Tibial nerve (tissue), 4 donors: ENCODE measurements around the gene BPIFA3. TPM values are rescaled to one million over a fixed set of nuclear protein-coding genes. Genes with fewer than 3 reads are reported as not detected.

Experiments
- DNase-seq, 2 donors: peaks; one replicate each; pipeline ENCODE4 v3.0.0-alpha.2; 2019; ENCODE audit warnings: low spot score in 2 of 2
- H3K27ac ChIP-seq, 4 donors: fragments of 200-600 bp; sonication (generic) in 3 of 4; one replicate each; pipeline ENCODE4 v1.5.1; 2017 to 2019; ENCODE audit warnings: mild to moderate bottlenecking in 1 of 4
- H3K27me3 ChIP-seq, 2 donors: fragments of 200-600 bp; sonication (generic) in 1 of 2; one replicate each; pipeline versions ENCODE4 v1.5.1 to v1.6.0; 2017 to 2019
- H3K36me3 ChIP-seq, 3 donors: fragments of 200-600 bp; sonication (generic); one replicate each; pipeline ENCODE4 v1.5.1; 2018 to 2019
- H3K4me1 ChIP-seq, 4 donors: fragments of 200-600 bp; sonication (generic) in 3 of 4; one replicate each; pipeline ENCODE4 v1.5.1; 2017 to 2019
- H3K4me3 ChIP-seq, 4 donors: fragments of 200-600 bp; sonication (generic) in 3 of 4; one replicate each; pipeline ENCODE4 v1.5.1; 2017 to 2019; ENCODE audit warnings: mild to moderate bottlenecking in 1 of 4, moderate library complexity in 1 of 4
- H3K9me3 ChIP-seq, 4 donors: fragments of 200-600 bp; sonication (generic) in 3 of 4; one replicate each; pipeline ENCODE4 v1.5.1; 2017 to 2019
- CTCF ChIP-seq, 5 experiments: fragments of 200-600 bp in 3 of 5; fragments of 450-650 bp in 2 of 5; sonication (generic) in 3 of 5; IDR thresholded peaks; one replicate each; pipeline ENCODE4 v1.5.1; 2016 to 2019; ENCODE audit warnings: antibody characterized with exemption in 5 of 5, mild to moderate bottlenecking in 3 of 5, moderate library complexity in 2 of 5
- EP300 ChIP-seq, 2 donors: sonication (generic); formaldehyde crosslinking; IDR thresholded peaks; one replicate each; pipeline ENCODE4 v1.6.1; 2017; ENCODE audit warnings: antibody characterized with exemption in 2 of 2, mild to moderate bottlenecking in 1 of 2
- POLR2A ChIP-seq, 2 donors: fragments of 450-650 bp; IDR thresholded peaks; one replicate each; pipeline ENCODE4 v1.6.1; 2017; ENCODE audit warnings: antibody characterized with exemption in 2 of 2, mild to moderate bottlenecking in 2 of 2, moderate library complexity in 2 of 2
- WGBS, 2 donors: methylation state at CpG; one replicate each; pipeline ENCODE4 v1.1.5; 2018; 5-methylcytosine and 5-hydroxymethylcytosine counted together
- total RNA-seq, 4 donors: library from RNA; depleted of rRNA; stranded (reverse); fragments of >200 nt; gene quantifications; one replicate each; pipeline ENCODE4 v1.1.0, GENCODE V29; 2016

Gene BPIFA3
- total RNA-seq, 4 donors from 2014 or later = not detected

GRCh38 chr20:33176101-33176500 lies 41.1 kb upstream of the BPIFA3 start:
- Histone ChIP-seq H3K4me1 (peaks cover 0 to 8% (median 0%) of the 10 kb centered on the region in 4 donors), H3K36me3 (no peaks in the 10 kb centered on the region), H3K9me3 (peaks cover 0 to 8% (median 0%) of the 10 kb centered on the region in 4 donors), H3K27me3 (no peaks in the 10 kb centered on the region), H3K4me3 (no peak overlapping the region), H3K27ac (no peak overlapping the region)
- DNase-seq = no peak
- 73 to 79% methylated on average over 3 of the region's 3 CpGs for WGBS, 2 donors
- TF ChIP-seq POLR2A (IDR thresholded peaks at IDR 0.05) = no peak

- no peak overlapping the region for H3K4me3 ChIP-seq
- peaks cover 0 to 2% (median 0%) of the 10 kb centered on the region in 4 donors for H3K9me3 ChIP-seq
Measured at GRCh38 chr20:33177866-33178265, 39.3 kb upstream of the BPIFA3 start.

GRCh38 chr20:33178726-33179125 lies 38.4 kb upstream of the BPIFA3 start:
- TF ChIP-seq CTCF (IDR thresholded peaks at IDR 0.05) (no peak), POLR2A (IDR thresholded peaks at IDR 0.05) (no peak), EP300 (IDR thresholded peaks at IDR 0.05) (no peak)
- no peaks in the 10 kb centered on the region for H3K36me3 ChIP-seq
- WGBS, 2 donors = 57 to 66% methylated on average over 6 of the region's 6 CpGs
- no peak overlapping the region for H3K27ac ChIP-seq
- peaks cover 0 to 8% (median 0%) of the 10 kb centered on the region in 4 donors for H3K4me1 ChIP-seq
- DNase-seq = no peak
- H3K4me3 ChIP-seq = no peak overlapping the region
- H3K27me3 ChIP-seq = no peaks in the 10 kb centered on the region
- H3K9me3 ChIP-seq = peaks cover 0 to 9% (median 0%) of the 10 kb centered on the region in 4 donors

More at GRCh38 chr20:33177866-33178265, 39.3 kb upstream of the BPIFA3 start:
- H3K4me1 ChIP-seq = peaks cover 0 to 8% (median 0%) of the 10 kb centered on the region in 4 donors
- WGBS, 2 donors = 36 to 42% methylated on average over 9 of the region's 9 CpGs
- no peaks in the 10 kb centered on the region for H3K27me3 ChIP-seq
- TF ChIP-seq EP300 (IDR thresholded peaks at IDR 0.05) (no peak), POLR2A (IDR thresholded peaks at IDR 0.05) (no peak), CTCF (IDR thresholded peaks at IDR 0.05) (no peak)
- DNase-seq = no peak
- no peaks in the 10 kb centered on the region for H3K36me3 ChIP-seq
- H3K27ac ChIP-seq = no peak overlapping the region

GRCh38 chr20:33180169-33180568 lies 37.0 kb upstream of the BPIFA3 start:
- H3K4me1 ChIP-seq = peaks cover 0 to 8% (median 0%) of the 10 kb centered on the region in 4 donors
- no peak for TF ChIP-seq CTCF (IDR thresholded peaks at IDR 0.05)
- no peak for TF ChIP-seq EP300 (IDR thresholded peaks at IDR 0.05)
- no peak for TF ChIP-seq POLR2A (IDR thresholded peaks at IDR 0.05)
- peaks cover 0 to 9% (median 0%) of the 10 kb centered on the region in 4 donors for H3K9me3 ChIP-seq
- WGBS, 2 donors = 88 to 93% methylated on average over 5 of the region's 5 CpGs
- no peak overlapping the region for H3K4me3 ChIP-seq
- no peaks in the 10 kb centered on the region for H3K36me3 ChIP-seq
- DNase-seq = no peak
- no peak overlapping the region for H3K27ac ChIP-seq
- H3K27me3 ChIP-seq = no peaks in the 10 kb centered on the region

GRCh38 chr20:33181482-33182093 lies 35.6 kb upstream of the BPIFA3 start:
- Histone ChIP-seq H3K9me3 (peaks cover 0 to 9% (median 0%) of the 10 kb centered on the region in 4 donors), H3K27me3 (no peaks in the 10 kb centered on the region), H3K4me3 (no peak overlapping the region), H3K36me3 (no peaks in the 10 kb centered on the region), H3K4me1 (peaks cover 0 to 8% (median 0%) of the 10 kb centered on the region in 4 donors), H3K27ac (no peak overlapping the region)
- 75 to 86% methylated on average over 1 of the region's 1 CpG for WGBS, 2 donors
- DNase-seq = no peak
- TF ChIP-seq POLR2A (IDR thresholded peaks at IDR 0.05) (no peak), EP300 (IDR thresholded peaks at IDR 0.05) (no peak), CTCF (IDR thresholded peaks at IDR 0.05) (no peak)
